H1 (cell line): Measurements from ENCODE around the gene HACL1. TPM values are rescaled to one million over a fixed set of nuclear protein-coding genes. Genes with fewer than 3 reads are reported as not detected.
"Not testable (repeated sequence)": the region's sequence is repeated elsewhere in the genome, so short reads cannot be mapped to it uniquely, and the experiment has no call there.

Experiments
- CTCF ChIA-PET: fragments of 300-600 bp; sonication (Branson Sonifier 250); formaldehyde crosslinking; loops from one replicate; lab custom pipeline; 2021; ENCODE audit not compliant: partially characterized antibody; lab: Charles Lee
- POLR2A ChIA-PET: fragments of 300-600 bp; sonication (Branson Sonifier 250); formaldehyde crosslinking; loops from one replicate; lab custom pipeline; 2021; ENCODE audit warnings: inconsistent platforms; ENCODE audit not compliant: partially characterized antibody; lab: Charles Lee
- DNase-seq, 2 experiments: peaks; one replicate each; pipeline versions ENCODE4 v3.0.0 to v3.0.0-alpha.2; 2010 to 2022; ENCODE audit warnings: low spot score in 2 of 2, low read depth in 1 of 2, mixed read lengths in 1 of 2
- FAIRE-seq: peaks from 2 replicates; lab custom pipeline; 2011; peaks lifted over from hg19 to GRCh38; lab: Jason Lieb, UNC
- H2AFZ ChIP-seq: 2 replicates; pipeline ENCODE4 v1.8.1; 2012; ENCODE audit warnings: low read length, inconsistent platforms
- H2AK5ac ChIP-seq: 2 replicates; pipeline ENCODE4 v1.6.1; 2013; ENCODE audit warnings: low read depth, low read length
- H2BK120ac ChIP-seq: replicated peaks from 2 replicates; pipeline ENCODE3; 2013; ENCODE audit warnings: low read depth, low read length, inconsistent platforms
- H2BK12ac ChIP-seq: 2 replicates; pipeline ENCODE4 v1.6.1; 2013; ENCODE audit warnings: low read depth, low read length
- H2BK15ac ChIP-seq: 2 replicates; pipeline ENCODE4 v1.6.1; 2013; ENCODE audit warnings: low read length
- H2BK20ac ChIP-seq: 2 replicates; pipeline ENCODE4 v1.6.1; 2013; ENCODE audit warnings: low read length
- H2BK5ac ChIP-seq: 2 replicates; pipeline ENCODE4 v1.6.1; 2013; ENCODE audit warnings: low read depth, low read length
- H3K14ac ChIP-seq: 2 replicates; pipeline ENCODE4 v1.6.1; 2013; ENCODE audit warnings: inconsistent platforms; ENCODE audit not compliant: insufficient read length
- H3K18ac ChIP-seq: 2 replicates; pipeline ENCODE4 v1.6.1; 2013; ENCODE audit warnings: low read length; ENCODE audit errors: extremely low read depth
- H3K23ac ChIP-seq: 2 replicates; pipeline ENCODE4 v1.6.1; 2013; ENCODE audit warnings: inconsistent platforms; ENCODE audit not compliant: insufficient read length
- H3K23me2 ChIP-seq: 2 replicates; pipeline ENCODE4 v1.6.1; 2013; ENCODE audit warnings: low read depth, low read length
- H3K27ac ChIP-seq: 2 replicates; pipeline ENCODE4 v1.6.1; 2011; ENCODE audit warnings: low read depth, low read length, inconsistent platforms
- H3K27me3 ChIP-seq, 4 experiments: replicated peaks in 1 of 4; 1 replicate in 1 of 4; 2 replicates in 3 of 4; pipeline versions ENCODE4 v1.6.1 to v1.8.1; 2011 to 2013; ENCODE audit warnings: low read length in 3 of 4, mild to moderate bottlenecking in 3 of 4, inconsistent platforms in 2 of 4, mixed read lengths in 2 of 4, moderate library complexity in 1 of 4; ENCODE audit not compliant: control insufficient read depth in 3 of 4, insufficient read depth in 3 of 4; ENCODE audit errors: extremely low read depth in 1 of 4
- H3K36me3 ChIP-seq, 4 experiments: 2 replicates each; pipeline versions ENCODE4 v1.6.1 to v1.8.1; 2011 to 2013; ENCODE audit warnings: mild to moderate bottlenecking in 4 of 4, low read length in 3 of 4, moderate library complexity in 2 of 4, control low read depth in 1 of 4, inconsistent platforms in 1 of 4; ENCODE audit not compliant: insufficient read depth in 4 of 4, control insufficient read depth in 2 of 4
- H3K4ac ChIP-seq: replicated peaks from 2 replicates; pipeline ENCODE3; 2013; ENCODE audit warnings: low read length, low read depth, mixed read lengths, inconsistent platforms; ENCODE audit not compliant: insufficient read length
- H3K4me1 ChIP-seq, 4 experiments: replicated peaks in 1 of 4; 1 replicate in 1 of 4; 2 replicates in 3 of 4; pipeline versions ENCODE4 v1.6.1 to v1.8.1; 2011 to 2013; ENCODE audit warnings: low read length in 3 of 4, inconsistent platforms in 2 of 4, mixed read lengths in 1 of 4; ENCODE audit not compliant: insufficient read depth in 4 of 4, control insufficient read depth in 3 of 4
- H3K4me2 ChIP-seq, 2 experiments: 2 replicates each; pipeline versions ENCODE4 v1.6.1 to v1.8.1; 2011 to 2013; ENCODE audit warnings: low read depth in 2 of 2, low read length in 2 of 2, control low read depth in 1 of 2, inconsistent platforms in 1 of 2, mild to moderate bottlenecking in 1 of 2; ENCODE audit not compliant: insufficient read depth in 1 of 2
- H3K4me3 ChIP-seq, 4 experiments: fragments of 200-600, 300-600 bp in 1 of 4; sonication (generic), shearing (Covaris generic), sonication (Bioruptor Twin) in 1 of 4; 2 replicates each; pipeline versions ENCODE4 v1.5.1 to v1.8.1; 2011 to 2016; ENCODE audit warnings: low read length in 4 of 4, low read depth in 3 of 4, control low read depth in 2 of 4, inconsistent platforms in 2 of 4, mild to moderate bottlenecking in 2 of 4, mixed read lengths in 1 of 4, moderate library complexity in 1 of 4; ENCODE audit not compliant: insufficient read depth in 2 of 4; ENCODE audit errors: extremely low read depth in 1 of 4
- H3K56ac ChIP-seq: replicated peaks from 2 replicates; pipeline ENCODE3; 2013; ENCODE audit warnings: low read depth, mild to moderate bottlenecking, mixed read lengths, low read length, inconsistent platforms; ENCODE audit not compliant: insufficient read length
- H3K79me1 ChIP-seq: 2 replicates; pipeline ENCODE4 v1.6.1; 2013; ENCODE audit warnings: low read depth, low read length, control low read depth
- H3K79me2 ChIP-seq, 2 experiments: 2 replicates each; pipeline versions ENCODE4 v1.6.1 to v1.8.1; 2012 to 2013; ENCODE audit warnings: low read length in 2 of 2, mild to moderate bottlenecking in 2 of 2, inconsistent platforms in 1 of 2; ENCODE audit not compliant: insufficient read depth in 2 of 2, control insufficient read depth in 1 of 2
- H3K9ac ChIP-seq, 4 experiments: replicated peaks in 1 of 4; 1 replicate in 1 of 4; 2 replicates in 3 of 4; pipeline versions ENCODE4 v1.6.1 to v1.8.1; 2011 to 2013; ENCODE audit warnings: low read depth in 3 of 4, low read length in 3 of 4, control low read depth in 2 of 4, mild to moderate bottlenecking in 2 of 4, moderate library complexity in 2 of 4, inconsistent platforms in 1 of 4; ENCODE audit errors: extremely low read depth in 1 of 4
- H3K9me3 ChIP-seq, 2 experiments: 2 replicates each; pipeline versions ENCODE4 v1.6.1 to v1.8.1; 2012 to 2013; ENCODE audit warnings: mild to moderate bottlenecking in 2 of 2, moderate library complexity in 2 of 2, control low read depth in 1 of 2, inconsistent platforms in 1 of 2, low read depth in 1 of 2, low read length in 1 of 2, mixed read lengths in 1 of 2; ENCODE audit not compliant: insufficient read depth in 2 of 2
- H4K20me1 ChIP-seq, 2 experiments: replicated peaks in 1 of 2; 2 replicates each; pipeline versions ENCODE3 to v1.8.1; 2011 to 2013; ENCODE audit warnings: inconsistent platforms in 2 of 2, low read length in 2 of 2, mild to moderate bottlenecking in 1 of 2; ENCODE audit not compliant: insufficient read depth in 2 of 2, control insufficient read depth in 1 of 2
- H4K5ac ChIP-seq: 2 replicates; pipeline ENCODE4 v1.6.1; 2013; ENCODE audit warnings: low read length, low read depth, mixed read lengths, inconsistent platforms; ENCODE audit not compliant: insufficient read length
- H4K8ac ChIP-seq: 2 replicates; pipeline ENCODE4 v1.8.0; 2013; ENCODE audit warnings: mild to moderate bottlenecking, moderate library complexity, low read length, inconsistent platforms; ENCODE audit not compliant: insufficient read depth; ENCODE audit errors: extremely low read depth
- H4K91ac ChIP-seq: replicated peaks from 2 replicates; pipeline ENCODE3; 2013; ENCODE audit warnings: low read length, mixed read lengths, inconsistent platforms; ENCODE audit not compliant: insufficient read length
- EP300 ChIP-seq, 2 experiments: IDR thresholded peaks; 1 replicate in 1 of 2; 2 replicates in 1 of 2; pipeline ENCODE4 v1.6.1; 2011 to 2012; ENCODE audit warnings: low read depth in 2 of 2, low read length in 2 of 2, mild to moderate bottlenecking in 2 of 2, borderline replicate concordance in 1 of 2, inconsistent platforms in 1 of 2, moderate library complexity in 1 of 2
- WGBS, 2 experiments: shearing (Covaris generic) in 1 of 2; methylation state at CpG; one replicate each; pipeline versions ENCODE4 v1.1.6 to v1.1.7; 2013 to 2015; ENCODE audit warnings: low lambda C conversion rate in 2 of 2, mixed read lengths in 2 of 2, inconsistent platforms in 1 of 2, low coverage in 1 of 2, missing lambda C conversion rate in 1 of 2; ENCODE audit not compliant: insufficient replicate concordance in 2 of 2, insufficient coverage in 1 of 2, insufficient read length in 1 of 2; ENCODE audit errors: extremely low coverage in 1 of 2, missing lambda C conversion rate in 1 of 2; 5-methylcytosine and 5-hydroxymethylcytosine counted together
- polyA plus RNA-seq, 7 experiments: library from polyadenylated mRNA; depleted of rRNA in 3 of 7; stranded (reverse) in 5 of 7; unstranded in 2 of 7; fragments of >200 nt in 5 of 7; fragments of 200-250 nt in 2 of 7; gene quantifications; 1 replicate in 5 of 7; 2 replicates in 1 of 7; 4 replicates in 1 of 7; pipeline versions ENCODE4 v1.2.1 to v1.2.3, GENCODE V29; 2011 to 2013; ENCODE audit warnings: missing spikeins in 2 of 7, mixed read lengths in 2 of 7
- total RNA-seq: library from RNA; stranded (reverse); fragmentation: NEBNext Ultra II Directional; extraction: Animal tissue kit (Norgen Biotek cat#: 25700); gene quantifications from 2 replicates; pipeline ENCODE4 v1.2.1, GENCODE V29; 2021

The HACL1 gene
- total and polyA plus RNA-seq, 2 of the 8 experiments (the other 6 are each of a cell fraction or from before 2014, with no cell fraction given): 38.2 to 46.0 TPM

GRCh38 chr3:15619659-15620464, 18.5 kb upstream of the HACL1 start:
- H3K23me2 ChIP-seq, H3K4me2 ChIP-seq, H3K4me3 ChIP-seq, POLR2A ChIA-PET, H3K36me3 ChIP-seq, FAIRE-seq, H3K18ac ChIP-seq, H3K4ac ChIP-seq, H2BK15ac ChIP-seq, H3K56ac ChIP-seq, H2BK120ac ChIP-seq, H2BK12ac ChIP-seq, H4K20me1 ChIP-seq, CTCF ChIA-PET, H3K4me1 ChIP-seq, H3K79me2 ChIP-seq, DNase-seq, H3K79me1 ChIP-seq, H2BK5ac ChIP-seq, H3K14ac ChIP-seq, H4K8ac ChIP-seq, H4K91ac ChIP-seq, H2AFZ ChIP-seq, H3K23ac ChIP-seq, H2BK20ac ChIP-seq, H3K27ac ChIP-seq, H2AK5ac ChIP-seq, H3K9ac ChIP-seq, H3K27me3 ChIP-seq, H4K5ac ChIP-seq: not testable (repeated sequence)
- peaks cover 9 to 12% of the 10 kb centered on the region in 2 experiments; a peak in 3 of 4 replicates for H3K9me3 ChIP-seq
- WGBS, 2 experiments: 96% methylated on average over 8 of the region's 8 CpGs; no CpG with 5 or more reads in 1 of the 2 experiments
- TF ChIP-seq EP300 (IDR thresholded peaks at IDR 0.05; ENCODE audit: borderline replicate concordance in 1 of 2, low read depth in 2 of 2, low read length in 2 of 2): peak in 1 of 2 experiments; percentile 38; a peak in 1 of 3 replicates
